K562 (cell line): ENCODE data around the gene SNRPA. TPM values are rescaled to one million over a fixed set of nuclear protein-coding genes. Genes with fewer than 3 reads are reported as not detected.
A peak's percentile ranks its signal among the peaks of the same experiment; 100 is the strongest.

Experiments
- ATAC-seq: fragments of 200-7000 bp; cut with Tn5 transposase; 3 replicates; pipeline ENCODE4 v1.9.1; 2020; ENCODE audit warnings: moderate library complexity
- BruUV-seq: library from RNA; stranded (reverse); fragments of 400-500 nt; replicated peaks from 2 replicates; lab custom pipeline; 2021; lab: Mats Ljungman, UMichigan
- CTCF ChIA-PET: fragments of 300-600 bp; formaldehyde crosslinking; extraction: SDS; loops from one replicate; lab custom pipeline; 2021; ENCODE audit warnings: low intra/inter-chr PET ratio; lab: Yijun Ruan, JAX
- POLR2A ChIA-PET: fragments of 300-600, 350-650 bp; sonication (Branson Sonifier 250); formaldehyde crosslinking; extraction: SDS; loops from one replicate; lab custom pipeline; 2021; ENCODE audit warnings: antibody characterized with exemption, inconsistent platforms; lab: Yijun Ruan, JAX
- DNase-seq, 4 experiments: peaks; one replicate each; pipeline versions ENCODE4 v3.0.0 to v3.0.0-alpha.2; 2011 to 2018; ENCODE audit warnings: low spot score in 3 of 4, mixed read lengths in 3 of 4; ENCODE audit errors: extremely low read depth in 1 of 4
- FAIRE-seq: peaks from 2 replicates; lab custom pipeline; 2011; peaks lifted over from hg19 to GRCh38; lab: Jason Lieb, UNC
- H2AFZ ChIP-seq: 2 replicates; pipeline ENCODE4 v1.6.0; 2011; ENCODE audit warnings: low read depth, low read length, control low read depth, inconsistent platforms
- H3K27ac ChIP-seq: fragments of 200-600 bp; 3 replicates; pipeline ENCODE4 v1.8.0; 2011; ENCODE audit warnings: low read depth, mild to moderate bottlenecking, control low read depth, inconsistent platforms, low read length, moderate library complexity, mixed read lengths; ENCODE audit errors: extremely low read depth
- H3K27me3 ChIP-seq, 2 experiments: fragments of 300-600 bp in 1 of 2; 2 replicates in 1 of 2; 3 replicates in 1 of 2; pipeline versions ENCODE4 v1.6.0 to v1.8.0; 2011; ENCODE audit warnings: inconsistent platforms in 2 of 2, low read length in 2 of 2, mild to moderate bottlenecking in 1 of 2, mixed read lengths in 1 of 2, moderate library complexity in 1 of 2; ENCODE audit not compliant: control insufficient read depth in 2 of 2, insufficient read depth in 2 of 2
- H3K36me3 ChIP-seq: fragments of 300-600 bp; 3 replicates; pipeline ENCODE4 v1.8.0; 2011; ENCODE audit warnings: mild to moderate bottlenecking, low read length, inconsistent platforms; ENCODE audit not compliant: control insufficient read depth, insufficient read depth
- H3K4me1 ChIP-seq, 2 experiments: fragments of 200-600 bp in 1 of 2; replicated peaks in 1 of 2; 2 replicates in 1 of 2; 3 replicates in 1 of 2; pipeline versions ENCODE4 v1.5.1 to v1.8.0; 2011; ENCODE audit warnings: inconsistent platforms in 2 of 2, low read length in 2 of 2, mild to moderate bottlenecking in 1 of 2, mixed read lengths in 1 of 2, moderate library complexity in 1 of 2; ENCODE audit not compliant: control insufficient read depth in 2 of 2, insufficient read depth in 2 of 2
- H3K4me2 ChIP-seq: 2 replicates; pipeline ENCODE4 v1.6.1; 2011; ENCODE audit warnings: low read length, control low read depth, inconsistent platforms, mixed read lengths; ENCODE audit not compliant: insufficient read depth
- H3K4me3 ChIP-seq: fragments of 200-600 bp; sonication (generic), shearing (Covaris generic); 2 replicates; pipeline ENCODE4 v1.5.1; 2016; ENCODE audit warnings: control low read depth, inconsistent platforms
- H3K79me2 ChIP-seq: fragments of 200-600 bp; 3 replicates; pipeline ENCODE4 v1.8.0; 2011; ENCODE audit warnings: low read length, inconsistent platforms; ENCODE audit not compliant: control insufficient read depth, insufficient read depth
- H3K9ac ChIP-seq, 2 experiments: 2 replicates each; pipeline versions ENCODE4 v1.6.0 to v1.6.1; 2011; ENCODE audit warnings: low read depth in 2 of 2, low read length in 2 of 2, control low read depth in 1 of 2, inconsistent platforms in 1 of 2, mild to moderate bottlenecking in 1 of 2, mixed read lengths in 1 of 2; ENCODE audit not compliant: insufficient read depth in 1 of 2
- H3K9me1 ChIP-seq: one replicate; pipeline ENCODE4 v1.6.0; 2011; ENCODE audit warnings: inconsistent platforms, mild to moderate bottlenecking, low read length, moderate library complexity; ENCODE audit not compliant: control insufficient read depth, insufficient read depth
- H3K9me3 ChIP-seq: replicated peaks from 2 replicates; pipeline ENCODE4 v1.5.1; 2011; ENCODE audit warnings: low read depth, low read length, inconsistent platforms; ENCODE audit not compliant: control insufficient read depth, insufficient read depth
- H4K20me1 ChIP-seq: replicated peaks from 2 replicates; pipeline ENCODE4 v1.6.1; 2011; ENCODE audit warnings: low read length, inconsistent platforms, mixed read lengths; ENCODE audit not compliant: control insufficient read depth, insufficient read depth
- ATF1 ChIP-seq, 2 experiments: fragments of 450-650 bp in 1 of 2; IDR thresholded peaks; 2 replicates each; pipeline ENCODE4 v1.6.1; 2016; ENCODE audit warnings: missing compliant biosample characterization in 1 of 2, missing genetic modification characterization in 1 of 2
- DACH1 ChIP-seq: fragments of 450-650 bp; IDR thresholded peaks from 2 replicates; pipeline ENCODE4 v1.6.1; 2018; ENCODE audit not compliant: partially characterized antibody
- HMGN3 ChIP-seq: IDR thresholded peaks from 2 replicates; pipeline ENCODE4 v1.6.1; 2011; ENCODE audit warnings: borderline replicate concordance, low read depth, mild to moderate bottlenecking, mixed read lengths, low read length; ENCODE audit not compliant: insufficient read length; ENCODE audit errors: extremely low read depth
- POLR2A ChIP-seq: fragments of 450-650 bp; conservative IDR thresholded peaks from 2 replicates; pipeline ENCODE4 v1.6.1; 2016
- POLR2G ChIP-seq: fragments of 200-400 bp; formaldehyde crosslinking; IDR thresholded peaks from 2 replicates; pipeline ENCODE4 v1.6.1; 2017; ENCODE audit warnings: low read depth, mild to moderate bottlenecking, antibody characterized with exemption, low read length, moderate library complexity
- RBFOX2 ChIP-seq: fragments of 200-400 bp; formaldehyde crosslinking; IDR thresholded peaks from 2 replicates; pipeline ENCODE4 v1.6.1; 2017; ENCODE audit warnings: low read depth, mild to moderate bottlenecking, low read length, moderate library complexity
- RBM22 ChIP-seq: fragments of 200-400 bp; formaldehyde crosslinking; IDR thresholded peaks from 2 replicates; pipeline ENCODE4 v1.6.1; 2018; ENCODE audit warnings: low read length, low read depth; ENCODE audit not compliant: poor library complexity, severe bottlenecking
- SUPT5H ChIP-seq: fragments of 450-650 bp; IDR thresholded peaks from 2 replicates; pipeline ENCODE4 v1.6.1; 2016
- TBP ChIP-seq: optimal IDR thresholded peaks from 2 replicates; pipeline ENCODE3; 2011; ENCODE audit warnings: low read depth, low read length, improper control_type of control experiment
- YBX1 ChIP-seq: fragments of 450-650 bp; IDR thresholded peaks from 2 replicates; pipeline ENCODE4 v1.7.1; 2016; ENCODE audit warnings: mild to moderate bottlenecking
- ZBTB17 ChIP-seq: fragments of 450-650 bp; formaldehyde crosslinking; IDR thresholded peaks from 2 replicates; pipeline ENCODE4 v1.4.0; 2020; ENCODE audit warnings: mild to moderate bottlenecking
- ZC3H4 ChIP-seq: sonication (generic); formaldehyde crosslinking; IDR thresholded peaks from 2 replicates; pipeline ENCODE4 v1.9.0; 2021; ENCODE audit warnings: missing genetic modification reagents, borderline replicate concordance
- ZFX ChIP-seq: sonication (generic); formaldehyde crosslinking; IDR thresholded peaks from 2 replicates; pipeline ENCODE4 v1.8.0; 2022; ENCODE audit warnings: mild to moderate bottlenecking, missing genetic modification reagents, moderate library complexity
- ZNF263 ChIP-seq: sonication (generic); formaldehyde crosslinking; IDR thresholded peaks from 2 replicates; pipeline ENCODE4 v1.8.0; 2022; ENCODE audit warnings: mild to moderate bottlenecking, missing genetic modification reagents, borderline replicate concordance
- ZNF280A ChIP-seq: fragments of 450-650 bp; IDR thresholded peaks from 2 replicates; pipeline ENCODE4 v1.6.1; 2018; ENCODE audit warnings: mild to moderate bottlenecking, low read depth; ENCODE audit not compliant: partially characterized antibody
- ZNF436 ChIP-seq: fragments of 250-450, 450-650 bp; sonication (Bioruptor Pico); formaldehyde crosslinking; IDR thresholded peaks from 2 replicates; pipeline ENCODE4 v1.7.0; 2020; ENCODE audit warnings: mild to moderate bottlenecking
- ZNF766 ChIP-seq: fragments of 200-800 bp; sonication (Bioruptor generic); conservative IDR thresholded peaks from 2 replicates; pipeline ENCODE4 v1.6.1; 2016; ENCODE audit warnings: missing genetic modification characterization, missing compliant biosample characterization
- WGBS: fragments of 100-300 bp; shearing (Covaris generic); methylation state at CpG from one replicate; pipeline ENCODE4 v1.1.6; 2016; ENCODE audit warnings: low coverage, mixed read lengths; ENCODE audit not compliant: insufficient coverage; ENCODE audit errors: missing lambda C conversion rate; 5-methylcytosine and 5-hydroxymethylcytosine counted together
- in situ Hi-C: fragments of 300-500 bp; cut with MboI; formaldehyde crosslinking; loops from 4 replicates; pipeline ENCODE4 v1.15.0; 2018; ENCODE audit warnings: inconsistent platforms, mixed read lengths
- intact Hi-C: fragments of 100-400 bp; cut with micrococcal nuclease; formaldehyde crosslinking; loops from 2 replicates; pipeline ENCODE4 v1.14.2; 2022
- polyA plus RNA-seq, 8 experiments: library from polyadenylated mRNA; depleted of rRNA in 4 of 8; stranded (reverse) in 5 of 8; unstranded in 3 of 8; fragments of >200 nt; fragmentation: Nextera tagmentation in 2 of 8; fragmentation: Illumina TruSeq in 1 of 8; extraction: Ambion mirVana in 2 of 8; extraction: Trizol in 1 of 8; gene quantifications; 2 replicates each; pipeline versions ENCODE4 v1.2.1 to v1.2.3, GENCODE V29; 2011 to 2014; ENCODE audit warnings: inconsistent platforms in 1 of 8, missing spikeins in 1 of 8
- total RNA-seq, 7 experiments: library from RNA; depleted of rRNA in 6 of 7; stranded (reverse); fragments of >200 nt in 6 of 7; fragmentation: Illumina TruSeq in 2 of 7; extraction: Trizol in 2 of 7; gene quantifications; 2 replicates each; pipeline versions ENCODE4 v1.2.1 to v1.2.3, GENCODE V29; 2011 to 2021; ENCODE audit warnings: low replicate concordance in 1 of 7
- TF ChIP-seq, protein P1 (sequence below): sonication (generic); formaldehyde crosslinking; IDR thresholded peaks from 2 replicates; pipeline ENCODE4 v1.8.1; 2023; ENCODE audit warnings: mild to moderate bottlenecking, missing genetic modification reagents

Gene SNRPA
- total and polyA plus RNA-seq, 9 of the 15 experiments (the other 6 are each of a cell fraction or from before 2014, with no cell fraction given), result 16.3 to 311 (median 193) TPM

GRCh38 chr19:40809358-40810086, 58.5 kb downstream of the SNRPA start:
- WGBS, result 87% methylated on average over 37 of the region's 39 CpGs
- POLR2A ChIA-PET, result interaction anchor here (0.6 to 0.9 kb wide), 3 partner anchors 31 to 1612 kb away, joined by 3 read pairs; no protein-coding TSS in a partner anchor
- peak overlapping the region; percentile 79; the same call in 2 of the 3 replicates for H3K27ac ChIP-seq
- no peak for TF ChIP-seq ZBTB17
- TF ChIP-seq ZNF263, result 0 out of 2 replicates have a peak, but pooled peaks have one; percentile 25
- TF ChIP-seq SUPT5H, result peak; percentile 54; the same call in 1 of the 2 replicates
- no peak for TF ChIP-seq TBP
- TF ChIP-seq ZNF280A, result no peak
- TF ChIP-seq YBX1, result no peak
- TF ChIP-seq POLR2A, result peak; percentile 14; the same call in 1 of the 2 replicates
- TF ChIP-seq ZC3H4 (CRISPR knock-in tag), result 0 out of 2 replicates have a peak, but pooled peaks have one; percentile 38
- peak; percentile 0; the same call in 1 of the 2 replicates for TF ChIP-seq ZFX (CRISPR knock-in tag)
- TF ChIP-seq ZNF766 (CRISPR knock-in tag), result 0 out of 2 replicates have a peak, but pooled peaks have one; percentile 6
- TF ChIP-seq ATF1 (CRISPR knock-in tag; IDR thresholded peaks at IDR 0.05), result no peak
- TF ChIP-seq ATF1 (tag; IDR thresholded peaks at IDR 0.05), result 0 out of 2 replicates have a peak, but pooled peaks have one; percentile 14
- peak; percentile 84 for TF ChIP-seq RBM22
- peak; percentile 23 for TF ChIP-seq HMGN3
- TF ChIP-seq RBFOX2, result peak; percentile 66
- peak; percentile 83 for TF ChIP-seq POLR2G
- TF ChIP-seq, protein P1, sequence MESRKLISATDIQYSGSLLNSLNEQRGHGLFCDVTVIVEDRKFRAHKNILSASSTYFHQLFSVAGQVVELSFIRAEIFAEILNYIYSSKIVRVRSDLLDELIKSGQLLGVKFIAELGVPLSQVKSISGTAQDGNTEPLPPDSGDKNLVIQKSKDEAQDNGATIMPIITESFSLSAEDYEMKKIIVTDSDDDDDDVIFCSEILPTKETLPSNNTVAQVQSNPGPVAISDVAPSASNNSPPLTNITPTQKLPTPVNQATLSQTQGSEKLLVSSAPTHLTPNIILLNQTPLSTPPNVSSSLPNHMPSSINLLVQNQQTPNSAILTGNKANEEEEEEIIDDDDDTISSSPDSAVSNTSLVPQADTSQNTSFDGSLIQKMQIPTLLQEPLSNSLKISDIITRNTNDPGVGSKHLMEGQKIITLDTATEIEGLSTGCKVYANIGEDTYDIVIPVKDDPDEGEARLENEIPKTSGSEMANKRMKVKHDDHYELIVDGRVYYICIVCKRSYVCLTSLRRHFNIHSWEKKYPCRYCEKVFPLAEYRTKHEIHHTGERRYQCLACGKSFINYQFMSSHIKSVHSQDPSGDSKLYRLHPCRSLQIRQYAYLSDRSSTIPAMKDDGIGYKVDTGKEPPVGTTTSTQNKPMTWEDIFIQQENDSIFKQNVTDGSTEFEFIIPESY (CRISPR knock-in tag), result peak; percentile 45; the same call in 1 of the 2 replicates
- no peak for TF ChIP-seq DACH1
- TF ChIP-seq ZNF436 (CRISPR knock-in tag), result no peak

More at GRCh38 chr19:40809358-40810086, 58.5 kb downstream of the SNRPA start:
- intact Hi-C loops, result loop anchor here (5.0 kb wide), 1 partner anchor 147 kb away; no protein-coding TSS in a partner anchor
- Histone ChIP-seq H3K9ac (peak overlapping the region in 1 of 2 experiments; percentile 26; a peak in 2 of 4 replicates), H4K20me1 (peaks cover 26% of the 10 kb centered on the region), H3K79me2 (peaks cover 36% of the 10 kb centered on the region), H3K9me1 (peaks cover 12% of the 10 kb centered on the region), H3K4me1 (peaks cover 19 to 68% of the 10 kb centered on the region in 2 experiments; a peak in 4 of 5 replicates), H3K4me3 (no peak overlapping the region), H3K4me2 (peak overlapping the region; percentile 74), H3K9me3 (no peaks in the 10 kb centered on the region), H3K27me3 (no peaks in the 10 kb centered on the region), H2AFZ (no peak overlapping the region), H3K36me3 (peaks cover 52% of the 10 kb centered on the region)
- CTCF ChIA-PET, result no interaction called here
- FAIRE-seq (no peak), ATAC-seq (no peak), DNase-seq (no peak)
- in situ Hi-C loops, result loop anchor here (5.0 kb wide), 1 partner anchor 323 kb away; no protein-coding TSS in a partner anchor
- no TSS peak for BruUV-seq
